GM21529 (cell line): ENCODE data around the gene SCN8A.
"Not testable (repeated sequence)": the region's sequence is repeated elsewhere in the genome, so short reads cannot be mapped to it uniquely, and the experiment has no call there.

Source experiments
- ATAC-seq: cut with Tn5 transposase; IDR thresholded peaks from one replicate; pipeline ENCODE4 v1.9.1; 2021; ENCODE audit not compliant: unreplicated experiment

Gene SCN8A

GRCh38 chr12:51621156-51621922 is 30.3 kb downstream of the SCN8A start:
- ATAC-seq = no peak

DNA sequence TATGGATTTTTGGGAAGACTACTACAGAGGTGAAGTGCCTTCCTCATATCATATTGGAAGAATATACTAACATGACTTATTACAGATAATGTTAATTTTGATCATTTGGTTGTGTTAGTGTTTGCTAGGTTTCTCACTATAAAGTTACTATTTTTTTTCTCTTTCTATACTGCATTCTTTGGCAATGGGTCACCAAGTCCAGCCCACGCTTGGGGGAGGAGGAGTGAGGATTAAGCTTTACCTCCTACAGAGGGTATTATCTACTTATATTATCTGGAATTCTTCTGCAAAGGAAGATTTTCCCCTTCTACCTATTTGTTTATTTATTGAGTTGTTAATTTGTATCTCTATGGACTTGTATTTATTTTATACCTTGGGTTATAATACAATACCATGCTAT is 31.5 kb downstream of the SCN8A start:
- no peak for ATAC-seq

DNA sequence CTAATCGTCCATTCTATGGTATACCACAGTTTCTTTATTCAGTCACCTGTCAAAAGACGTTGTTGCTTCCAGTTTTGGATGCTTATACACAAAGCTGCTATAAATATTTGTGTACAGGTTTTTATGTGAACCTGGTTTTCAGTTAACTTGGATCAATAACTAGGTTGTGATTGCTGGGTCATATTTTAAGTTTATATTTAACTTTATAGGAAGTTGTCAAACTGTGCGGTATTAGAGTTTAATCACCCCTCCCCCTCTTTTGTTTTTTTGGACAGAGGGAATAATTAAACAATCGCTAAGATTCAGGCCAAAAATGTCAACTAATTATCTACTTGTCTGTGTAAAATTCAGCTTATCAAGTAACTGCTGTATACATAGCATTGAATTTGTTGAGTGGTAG is 34.3 kb downstream of the SCN8A start:
- no peak for ATAC-seq

DNA sequence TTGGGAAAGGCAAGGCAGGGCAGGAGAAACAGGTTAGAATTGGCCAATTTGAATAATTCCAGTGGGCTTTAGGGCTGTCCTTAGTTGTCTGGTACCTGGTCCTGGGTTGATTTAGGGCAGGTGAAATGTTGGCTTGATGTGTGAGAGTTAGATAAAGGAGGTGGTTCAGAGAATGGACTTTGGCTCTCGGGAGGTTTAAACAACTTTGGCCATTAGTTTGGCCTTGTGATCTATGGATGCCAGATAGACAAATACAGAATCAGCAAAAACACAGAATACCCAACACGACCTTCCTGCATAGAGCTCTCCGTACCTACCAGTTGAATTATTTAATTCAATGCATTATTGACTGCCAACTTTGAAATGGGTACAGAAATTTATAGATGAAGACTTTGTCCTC is 35.1 kb downstream of the SCN8A start:
- ATAC-seq = no peak

DNA sequence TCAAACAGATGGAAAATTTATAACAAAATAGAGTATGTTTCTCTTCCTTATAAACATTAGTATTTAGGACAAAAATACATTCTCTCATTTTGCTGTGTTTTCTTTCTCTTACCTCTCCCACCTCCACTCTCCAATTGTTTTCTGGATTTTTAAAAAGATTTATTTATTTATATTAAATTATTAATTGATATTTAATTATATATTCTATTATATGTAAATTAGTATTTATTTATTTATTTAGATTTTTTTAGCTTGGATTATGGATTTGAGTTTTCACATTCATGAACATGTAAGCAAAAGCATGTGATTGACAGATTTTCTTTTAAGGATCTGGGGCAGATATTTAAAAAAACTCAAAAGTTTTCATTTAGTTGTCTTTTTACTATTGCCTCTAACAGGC is 35.6 kb downstream of the SCN8A start:
- no peak for ATAC-seq

GRCh38 chr12:51630256-51630880 is 39.3 kb downstream of the SCN8A start:
- ATAC-seq = no peak

GRCh38 chr12:51630986-51631385 is 40.0 kb downstream of the SCN8A start:
- no peak for ATAC-seq

- ATAC-seq = no peak
Measured at GRCh38 chr12:51631591-51631990, 40.6 kb downstream of the SCN8A start.

GRCh38 chr12:51632623-51633022 is 41.6 kb downstream of the SCN8A start:
- ATAC-seq = no peak

- no peak for ATAC-seq
Measured at GRCh38 chr12:51635346-51635745, 44.3 kb downstream of the SCN8A start.

DNA sequence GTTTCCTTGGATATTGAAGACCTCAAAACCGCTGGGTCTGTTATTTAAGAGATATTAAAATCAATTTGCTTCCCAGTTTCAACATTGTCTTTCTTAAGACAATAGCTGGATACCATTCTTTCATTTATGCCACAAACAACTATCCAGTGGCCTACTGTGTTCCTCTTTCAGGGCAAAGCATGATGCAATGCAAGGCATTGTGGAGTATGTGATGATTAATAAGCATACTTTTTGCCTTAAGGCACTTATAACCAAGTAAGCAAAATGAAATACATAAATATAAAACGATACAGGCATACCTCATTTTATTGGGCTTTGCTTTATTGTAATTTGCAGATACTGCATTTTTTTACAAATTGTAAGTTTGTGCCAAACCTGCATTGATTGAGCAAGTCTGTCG is 45.5 kb downstream of the SCN8A start:
- no peak for ATAC-seq

GRCh38 chr12:51636986-51637385 is 46.0 kb downstream of the SCN8A start:
- no peak for ATAC-seq

DNA sequence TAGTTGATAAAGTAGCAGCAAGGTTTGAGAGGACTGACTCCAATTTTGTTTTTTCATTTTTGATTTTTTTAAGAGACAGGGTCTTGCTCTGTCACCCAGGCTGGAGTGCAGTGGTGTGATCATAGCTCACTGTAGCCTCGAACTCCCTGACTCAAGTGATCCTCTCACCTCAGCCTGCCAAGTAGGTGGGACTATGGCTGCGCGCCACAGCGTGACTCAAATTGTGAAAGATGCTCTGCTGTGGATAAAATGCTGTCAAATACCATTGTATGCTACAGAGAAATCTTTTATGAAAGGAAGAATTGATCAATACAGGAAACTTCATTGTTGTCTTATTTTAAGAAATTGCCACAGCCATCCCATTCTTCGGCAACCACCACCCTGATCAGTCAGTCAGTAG is 48.3 kb downstream of the SCN8A start:
- ATAC-seq = no peak

- no peak for ATAC-seq
Measured at GRCh38 chr12:51642286-51642685, 51.3 kb downstream of the SCN8A start.

GRCh38 chr12:51643951-51644350 is 52.9 kb downstream of the SCN8A start:
- ATAC-seq = no peak

DNA sequence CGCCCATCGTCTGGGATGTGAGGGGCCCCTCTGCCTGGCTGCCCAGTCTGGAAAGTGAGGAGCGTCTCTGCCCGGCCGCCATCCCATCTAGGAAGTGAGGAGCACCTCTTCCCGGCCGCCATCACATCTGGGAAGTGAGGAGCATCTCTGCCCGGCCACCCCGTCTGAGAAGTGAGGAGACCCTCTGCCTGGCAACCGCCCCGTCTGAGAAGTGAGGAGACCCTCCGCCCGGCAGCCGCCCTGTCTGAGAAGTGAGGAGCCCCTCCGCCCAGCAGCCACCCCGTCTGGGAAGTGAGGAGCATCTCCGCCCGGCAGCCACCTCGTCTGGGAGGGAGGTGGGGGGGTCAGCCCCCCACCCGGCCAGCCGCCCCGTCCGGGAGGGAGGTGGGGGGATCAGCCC is 53.7 kb downstream of the SCN8A start:
- ATAC-seq = not testable (repeated sequence)

DNA sequence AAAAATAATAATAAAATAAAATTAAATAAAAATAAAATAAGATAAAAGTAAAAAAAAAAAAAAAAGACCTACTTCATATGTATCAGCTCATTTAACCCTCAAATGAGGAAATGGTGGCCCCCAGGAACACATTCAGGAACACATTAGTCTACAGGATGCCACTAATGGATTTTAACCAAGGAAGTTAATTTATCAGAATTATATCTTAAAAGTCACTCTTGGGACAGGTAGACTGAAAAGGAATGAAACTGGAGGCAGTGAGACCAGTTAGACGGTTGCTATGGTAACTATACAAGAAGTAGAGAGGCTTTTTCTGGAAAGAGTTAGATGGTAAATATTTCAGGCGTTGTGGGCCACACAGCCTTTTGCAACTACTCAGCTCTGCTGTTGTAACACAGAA is 54.9 kb downstream of the SCN8A start:
- no peak for ATAC-seq

DNA sequence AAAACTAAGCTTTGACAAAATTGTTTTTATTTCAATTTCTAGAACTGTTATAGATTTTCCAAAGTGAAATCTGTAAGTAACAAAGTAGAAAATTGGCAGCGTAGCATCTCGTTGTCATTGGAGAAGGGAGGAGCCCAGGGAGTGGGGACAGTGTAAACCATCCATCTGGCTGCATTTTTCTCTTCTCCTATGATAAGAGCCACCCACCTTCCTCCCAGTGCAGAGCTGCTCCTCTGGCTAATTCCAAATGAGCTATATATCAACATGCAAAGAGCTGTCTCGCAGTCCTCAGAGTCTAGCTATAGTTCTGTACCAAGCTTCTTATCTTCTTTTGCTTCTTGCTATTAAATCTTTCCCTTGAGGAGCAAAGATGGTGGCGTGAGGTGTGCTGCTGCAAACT is 56.6 kb downstream of the SCN8A start:
- ATAC-seq = no peak

DNA sequence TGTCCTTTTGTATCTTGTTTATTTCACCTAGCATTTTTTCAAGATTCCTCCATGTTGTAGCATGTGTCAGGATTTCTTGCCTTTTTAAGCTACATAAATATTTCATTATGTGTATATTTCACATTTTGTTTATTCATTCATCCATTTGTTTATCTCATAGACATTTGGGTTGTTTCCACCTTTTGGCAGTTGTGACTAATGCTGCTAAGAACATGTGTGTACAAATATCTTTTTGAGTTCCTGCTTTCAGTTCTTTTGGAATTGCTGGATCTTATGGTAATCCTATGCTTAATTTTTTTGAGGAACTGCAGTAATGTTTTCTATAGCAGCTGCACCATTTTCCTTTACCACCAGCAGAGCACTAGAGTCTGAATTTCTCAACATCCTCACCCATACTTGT is 62.4 kb downstream of the SCN8A start:
- no peak for ATAC-seq

DNA sequence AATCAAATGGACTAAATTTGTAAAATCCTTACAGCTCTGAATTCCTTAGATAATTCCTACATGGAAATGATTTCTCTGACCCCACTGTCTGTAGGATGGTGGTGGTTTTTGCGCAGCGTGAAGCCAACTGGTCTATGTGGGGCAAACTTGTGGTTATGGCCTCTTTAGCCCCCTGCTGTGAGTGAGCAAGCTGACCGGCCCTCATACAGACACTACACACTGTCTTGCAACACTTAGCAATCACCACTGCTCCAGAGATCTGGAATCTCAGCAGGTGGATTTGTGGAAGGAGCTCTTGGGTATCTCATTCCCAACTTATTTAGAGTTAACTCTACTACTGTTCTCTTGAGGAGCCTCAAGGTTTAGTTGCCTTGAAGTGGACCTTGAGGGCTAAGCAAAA is 70.2 kb downstream of the SCN8A start:
- ATAC-seq = no peak

DNA sequence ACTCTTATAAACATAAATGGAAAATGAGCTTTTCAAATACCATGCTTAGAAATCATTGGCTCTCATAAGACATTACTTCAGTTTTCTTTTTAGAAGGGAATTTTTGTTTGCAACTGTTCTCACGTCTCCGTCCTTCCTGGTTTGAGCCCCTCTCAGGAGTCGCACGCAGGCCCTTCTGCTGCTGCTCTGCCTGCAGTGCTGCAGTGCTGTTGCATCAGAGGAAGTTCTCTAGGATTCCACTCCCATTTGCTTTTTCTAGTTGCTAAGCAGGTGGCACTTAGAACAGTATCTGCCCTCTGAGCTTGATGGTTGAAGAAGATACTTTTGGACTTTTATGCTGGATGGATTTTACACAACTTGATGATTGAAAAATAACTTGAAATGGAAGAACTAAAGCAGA is 70.8 kb downstream of the SCN8A start:
- ATAC-seq = no peak

GRCh38 chr12:51662728-51663154 is 71.7 kb downstream of the SCN8A start:
- ATAC-seq = no peak

- ATAC-seq = no peak
Measured at GRCh38 chr12:51663390-51663789, 72.4 kb downstream of the SCN8A start.
